ENCODE data around the gene DDX4. TPM values are rescaled to one million over a fixed set of nuclear protein-coding genes. Genes with fewer than 3 reads are reported as not detected.

The DDX4 gene
- total and polyA plus RNA-seq, 9 donors, result 0.04 to 0.35 (median 0.21) TPM; not detected in 4

DNA sequence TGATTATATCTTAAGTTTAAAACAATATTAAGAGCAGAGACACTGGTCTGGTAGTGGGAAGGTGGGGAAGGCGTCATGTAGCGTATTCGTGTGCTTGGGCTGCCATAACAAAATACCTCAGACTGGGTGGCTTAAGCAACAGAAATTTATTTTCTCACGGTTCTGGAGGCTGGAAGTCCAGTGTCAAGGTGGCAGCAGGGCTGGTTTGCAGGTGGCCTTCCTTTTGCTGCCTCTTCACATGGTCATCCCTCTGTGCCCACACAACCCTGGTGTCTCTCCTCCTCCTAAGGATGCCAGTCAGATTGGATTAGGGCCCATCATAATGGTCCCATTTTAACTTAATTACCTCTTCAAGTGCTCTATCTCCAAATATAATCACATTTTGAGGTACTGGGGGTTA, 122.8 kb downstream of the DDX4 start:
- no peak overlapping the region for H3K4me3 ChIP-seq (ENCODE audit: low read length)
- H3K9me3 ChIP-seq (replicated peaks; ENCODE audit: control insufficient read depth, low read depth, low read length), result no peaks in the 10 kb centered on the region
- DNase-seq, result no peak
- no peaks in the 10 kb centered on the region for H3K4me1 ChIP-seq (ENCODE audit: control insufficient read depth, insufficient read depth, low read length)
- WGBS (ENCODE audit: insufficient coverage), result 100% methylated on average over 4 of the region's 4 CpGs
- H3K36me3 ChIP-seq (ENCODE audit: control insufficient read depth, insufficient read depth, low read length), result no peaks in the 10 kb centered on the region
- no peak overlapping the region for H3K27ac ChIP-seq (ENCODE audit: low read length)
- H3K27me3 ChIP-seq (ENCODE audit: control insufficient read depth, insufficient read depth, low read length), result no peaks in the 10 kb centered on the region

DNA sequence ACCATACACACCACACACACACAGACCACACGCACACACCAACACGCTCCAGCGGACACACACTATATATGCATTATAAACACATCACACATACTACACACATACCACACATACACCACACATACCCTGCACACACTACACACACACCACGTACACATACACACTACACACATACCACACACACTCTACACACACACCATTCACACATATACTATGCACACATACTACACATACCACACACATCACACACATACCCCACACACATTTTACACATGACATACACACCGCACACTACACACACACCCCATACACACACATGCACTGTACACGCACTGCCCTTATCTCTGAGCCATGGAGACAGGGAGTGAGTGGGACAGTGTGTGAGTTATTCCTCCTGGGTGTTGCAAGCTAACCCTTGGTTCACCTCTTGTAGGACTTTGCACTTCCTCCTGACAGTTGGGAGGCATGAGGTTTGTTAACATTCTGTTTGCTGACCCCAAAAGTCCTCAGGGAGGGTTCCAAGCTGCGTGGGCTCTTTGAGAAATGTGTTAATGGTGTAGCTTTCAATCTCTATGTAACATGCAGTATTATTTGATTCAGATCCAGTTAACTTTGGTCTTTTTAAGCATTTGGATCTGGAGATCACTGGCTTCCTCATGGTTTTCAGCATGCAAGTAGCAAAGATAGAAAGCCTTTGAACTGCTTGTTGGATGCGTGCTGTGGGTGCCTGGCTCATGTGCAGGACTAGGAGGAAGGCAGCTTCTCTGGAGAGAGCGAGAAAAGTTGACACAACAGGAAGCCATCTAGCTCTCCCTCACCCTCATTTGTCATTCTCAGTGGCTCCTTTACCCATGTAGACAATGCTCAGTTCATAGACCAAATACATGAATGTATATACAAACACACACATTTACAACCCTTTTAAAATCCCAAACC, 127.0 kb downstream of the DDX4 start:
- Histone ChIP-seq H3K4me3 (ENCODE audit: low read length) (no peak overlapping the region), H3K9me3 (replicated peaks; ENCODE audit: control insufficient read depth, low read depth, low read length) (no peaks in the 10 kb centered on the region), H3K4me1 (ENCODE audit: control insufficient read depth, insufficient read depth, low read length) (no peaks in the 10 kb centered on the region), H3K36me3 (ENCODE audit: control insufficient read depth, insufficient read depth, low read length) (no peaks in the 10 kb centered on the region), H3K27me3 (ENCODE audit: control insufficient read depth, insufficient read depth, low read length) (no peaks in the 10 kb centered on the region), H3K27ac (ENCODE audit: low read length) (no peak overlapping the region)
- no peak for DNase-seq
- 86% methylated on average over 5 of the region's 9 CpGs for WGBS (ENCODE audit: insufficient coverage)

DNA sequence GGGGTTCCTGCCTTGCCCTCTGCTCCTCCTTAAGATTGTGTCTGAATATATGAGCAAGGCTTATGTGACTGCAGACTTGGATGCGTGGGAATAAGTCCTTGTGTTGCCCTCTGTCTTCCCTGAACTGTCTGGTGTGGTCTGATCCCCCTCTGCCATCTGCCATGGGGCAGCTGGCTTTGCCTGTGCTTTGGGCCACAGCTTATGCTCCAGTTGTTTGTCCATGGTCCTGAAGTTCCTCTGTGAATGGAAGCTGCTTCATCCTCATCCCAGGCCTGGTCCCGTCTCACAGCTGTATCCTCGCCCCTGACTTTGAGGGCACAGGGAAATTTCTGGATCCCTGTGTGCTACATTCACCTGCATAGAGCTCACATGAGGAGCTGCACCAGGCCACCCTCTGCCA, 128.0 kb downstream of the DDX4 start:
- Histone ChIP-seq H3K4me3 (ENCODE audit: low read length) (no peak overlapping the region), H3K4me1 (ENCODE audit: control insufficient read depth, insufficient read depth, low read length) (no peaks in the 10 kb centered on the region), H3K36me3 (ENCODE audit: control insufficient read depth, insufficient read depth, low read length) (no peaks in the 10 kb centered on the region), H3K9me3 (replicated peaks; ENCODE audit: control insufficient read depth, low read depth, low read length) (no peaks in the 10 kb centered on the region), H3K27ac (ENCODE audit: low read length) (no peak overlapping the region), H3K27me3 (ENCODE audit: control insufficient read depth, insufficient read depth, low read length) (no peaks in the 10 kb centered on the region)
- whole genome bisulfite sequencing (ENCODE audit: insufficient coverage), result 82% methylated on average over 3 of the region's 3 CpGs
- DNase-seq, result no peak

DNA sequence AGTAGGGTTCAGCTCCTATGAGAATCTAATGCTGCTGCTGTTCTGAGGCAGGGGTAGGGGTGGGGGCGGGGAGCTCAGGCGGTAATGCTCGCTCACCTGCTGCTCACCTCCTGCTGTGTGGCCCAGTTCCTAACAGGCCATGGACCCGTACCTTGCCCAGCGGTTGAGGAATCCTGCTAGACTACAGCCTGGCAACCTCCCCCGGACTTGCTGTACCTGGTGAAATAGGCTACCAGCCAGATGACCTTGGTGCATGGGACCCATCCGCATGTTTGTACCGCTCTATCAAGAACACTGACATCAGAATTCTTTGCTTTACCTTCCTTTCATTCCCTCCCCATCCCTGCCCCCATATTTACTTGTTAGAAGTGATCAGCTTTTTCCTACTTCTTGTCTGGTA, 128.6 kb downstream of the DDX4 start:
- no peak overlapping the region for H3K27ac ChIP-seq (ENCODE audit: low read length)
- no peak for DNase-seq
- WGBS (ENCODE audit: insufficient coverage), result 93% methylated on average over 6 of the region's 8 CpGs
- H3K4me1 ChIP-seq (ENCODE audit: control insufficient read depth, insufficient read depth, low read length), result no peaks in the 10 kb centered on the region
- no peaks in the 10 kb centered on the region for H3K27me3 ChIP-seq (ENCODE audit: control insufficient read depth, insufficient read depth, low read length)
- no peaks in the 10 kb centered on the region for H3K9me3 ChIP-seq (replicated peaks; ENCODE audit: control insufficient read depth, low read depth, low read length)
- H3K4me3 ChIP-seq (ENCODE audit: low read length), result no peak overlapping the region
- no peaks in the 10 kb centered on the region for H3K36me3 ChIP-seq (ENCODE audit: control insufficient read depth, insufficient read depth, low read length)

Other genes starting within 250 kb of the DDX4 start
- 70.8 TPM for gene PLPP1, start 203.1 kb upstream of the DDX4 start, total RNA-seq
- gene PLPP1, start 203.1 kb upstream of the DDX4 start, polyA plus RNA-seq (ENCODE audit: insufficient read depth in 1 of 8, insufficient read length in 8 of 8, low replicate concordance in 1 of 8), result 10 to 100 TPM; 51.5 to 69.3 (median 58.4) TPM
- gene SLC38A9, start 25.7 kb upstream of the DDX4 start, total RNA-seq, result 21.2 TPM
- gene SLC38A9, start 25.7 kb upstream of the DDX4 start, polyA plus RNA-seq (ENCODE audit: insufficient read depth in 1 of 8, insufficient read length in 8 of 8, low replicate concordance in 1 of 8), result 10 to 100 TPM; 10.1 to 14.9 (median 11.9) TPM
- 0.89 TPM for gene IL31RA, start 113.3 kb downstream of the DDX4 start, total RNA-seq
- 1 to 10 TPM in 2 of 8 donors, under 1 TPM in 6; 0.19 to 1.7 (median 0.70) TPM for gene IL31RA, start 113.3 kb downstream of the DDX4 start, polyA plus RNA-seq (ENCODE audit: insufficient read depth in 1 of 8, insufficient read length in 8 of 8, low replicate concordance in 1 of 8)

Measured in muscle of leg (tissue), 11 donors.